CD4-positive, alpha-beta T cell (primary cell): ENCODE results near the gene FOSB. TPM values are rescaled to one million over a fixed set of nuclear protein-coding genes. Genes with fewer than 3 reads are reported as not detected.
"Not testable (repeated sequence)": the region's sequence is repeated elsewhere in the genome, so short reads cannot be mapped to it uniquely, and the experiment has no call there.

Experiments
- ATAC-seq: fragments of 200-7000 bp; cut with Tn5 transposase; one replicate; pipeline ENCODE4 v1.10.0; 2022; ENCODE audit warnings: mild to moderate bottlenecking; ENCODE audit not compliant: poor library complexity
- CTCF ChIA-PET: fragments of 350-600 bp; sonication (Branson Sonifier 250); formaldehyde crosslinking; loops from one replicate; lab custom pipeline; 2021; ENCODE audit warnings: antibody characterized with exemption, inconsistent platforms; lab: Charles Lee
- POLR2A ChIA-PET: fragments of 350-600 bp; sonication (Branson Sonifier 250); formaldehyde crosslinking; loops from one replicate; lab custom pipeline; 2021; ENCODE audit warnings: antibody characterized with exemption, inconsistent platforms; lab: Charles Lee
- DNase-seq, 14 experiments: peaks; one replicate each; pipeline ENCODE4 v3.0.0-alpha.2; 2013 to 2020; ENCODE audit warnings: mixed read lengths in 2 of 14
- H3K27ac ChIP-seq, 2 donors: one replicate each; pipeline versions ENCODE4 v1.5.1 to v1.7.0; 2013; ENCODE audit warnings: low read length in 2 of 2, low read depth in 1 of 2, mild to moderate bottlenecking in 1 of 2
- H3K27me3 ChIP-seq, 2 experiments: 1 replicate in 1 of 2; 2 replicates in 1 of 2; pipeline versions ENCODE4 v1.6.1 to v1.7.0; 2013; ENCODE audit warnings: low read length in 2 of 2, control low read depth in 1 of 2, mild to moderate bottlenecking in 1 of 2, moderate library complexity in 1 of 2; ENCODE audit not compliant: insufficient read depth in 2 of 2, control insufficient read depth in 1 of 2
- H3K36me3 ChIP-seq: one replicate; pipeline ENCODE4 v1.6.1; 2013; ENCODE audit warnings: low read length, control low read depth; ENCODE audit not compliant: insufficient read depth
- H3K4me1 ChIP-seq: one replicate; pipeline ENCODE4 v1.6.1; 2013; ENCODE audit warnings: low read length, control low read depth; ENCODE audit not compliant: insufficient read depth
- H3K4me3 ChIP-seq: one replicate; pipeline ENCODE4 v1.5.1; 2013; ENCODE audit warnings: mild to moderate bottlenecking, low read length, moderate library complexity
- H3K9me3 ChIP-seq, 2 experiments: 1 replicate in 1 of 2; 2 replicates in 1 of 2; pipeline versions ENCODE4 v1.6.1 to v1.7.0; 2013; ENCODE audit warnings: low read length in 2 of 2, mild to moderate bottlenecking in 2 of 2, control low read depth in 1 of 2, moderate library complexity in 1 of 2; ENCODE audit not compliant: control insufficient read depth in 1 of 2, insufficient read depth in 1 of 2
- H3K27ac Mint-ChIP-seq: one replicate; pipeline ENCODE4 v1.8.0; 2020; ENCODE audit warnings: mixed read lengths
- H3K27me3 Mint-ChIP-seq: one replicate; pipeline ENCODE4 v1.8.0; 2021; ENCODE audit warnings: mixed read lengths
- H3K36me3 Mint-ChIP-seq: one replicate; pipeline ENCODE4 v1.8.0; 2021; ENCODE audit warnings: low read depth, mixed read lengths
- H3K4me1 Mint-ChIP-seq: one replicate; pipeline ENCODE4 v1.8.0; 2021; ENCODE audit warnings: low read depth, mixed read lengths
- H3K4me3 Mint-ChIP-seq: one replicate; pipeline ENCODE4 v1.8.0; 2020; ENCODE audit warnings: mild to moderate bottlenecking, mixed read lengths
- H3K9me3 Mint-ChIP-seq: one replicate; pipeline ENCODE4 v1.8.0; 2020; ENCODE audit warnings: mixed read lengths
- CTCF ChIP-seq: fragments of 200-600 bp; IDR thresholded peaks from one replicate; pipeline ENCODE4 v1.8.0; 2022; ENCODE audit warnings: antibody characterized with exemption, mild to moderate bottlenecking
- intact Hi-C, 2 experiments: fragments of 100-400 bp; cut with DNase I in 1 of 2; cut with micrococcal nuclease in 1 of 2; formaldehyde crosslinking; loops; one replicate each; pipeline versions ENCODE4 v1.15.1 to v1.9.0; 2023 to 2025; cut with DNase I, micrococcal nuclease
- total RNA-seq, 174 experiments: library from RNA in 2 of 174; stranded (reverse) in 2 of 174; gene quantifications; one replicate each; pipeline ENCODE4 v1.2.3 and lab custom pipeline; 2021 to 2026

The FOSB gene
- total RNA-seq, 2 experiments from 2014 or later = 422 to 424 TPM

- Mint-ChIP-seq H3K36me3 (peaks cover 17% of the 10 kb centered on the region), H3K4me3 (peak overlapping the region; percentile 98), H3K9me3 (no peaks in the 10 kb centered on the region), H3K4me1 (peaks cover 70% of the 10 kb centered on the region), H3K27ac (peak overlapping the region; percentile 75), H3K27me3 (no peaks in the 10 kb centered on the region)
- DNase-seq (no peak), ATAC-seq (no peak)
- ChIA-PET CTCF (interaction anchor here (1.6 kb wide), 1 partner anchor 24 kb away, joined by 4 read pairs; no protein-coding TSS in a partner anchor), POLR2A (interaction anchor here (0.9 to 1.3 kb wide), 4 partner anchors 11 to 136 kb away, joined by 3 to 4 read pairs (median 4); partner anchors contain the start of genes FOSB, OPA3 and PPM1N)
- Histone ChIP-seq H3K27ac (peak overlapping the region; percentile 44), H3K36me3 (peaks cover 14% of the 10 kb centered on the region), H3K4me1 (peaks cover 70% of the 10 kb centered on the region), H3K27me3 (no peaks in the 10 kb centered on the region), H3K9me3 (no peaks in the 10 kb centered on the region), H3K4me3 (peak overlapping the region; percentile 89)
- TF ChIP-seq CTCF = no peak
- intact Hi-C loops = loop anchor here (5.0 kb wide), 3 partner anchors 48 to 183 kb away; partner anchors contain the start of genes QPCTL (in 1 of the 2) and SNRPD2 (in 1 of the 2)
Observed at GRCh38 chr19:45509692-45510015, 41.9 kb downstream of the FOSB start.

- DNase-seq, intact Hi-C loops, H3K27me3 ChIP-seq, ATAC-seq, H3K4me3 ChIP-seq, H3K27ac ChIP-seq, H3K27me3 Mint-ChIP-seq, H3K9me3 Mint-ChIP-seq, H3K9me3 ChIP-seq: not testable (repeated sequence)
- Mint-ChIP-seq H3K4me1 (peaks cover 71% of the 10 kb centered on the region), H3K27ac (peak overlapping the region; percentile 75), H3K4me3 (peak overlapping the region; percentile 98), H3K36me3 (peaks cover 24% of the 10 kb centered on the region)
- Histone ChIP-seq H3K4me1 (peaks cover 75% of the 10 kb centered on the region), H3K36me3 (peaks cover 16% of the 10 kb centered on the region)
- ChIA-PET POLR2A (interaction anchor here (0.9 to 1.3 kb wide), 4 partner anchors 11 to 135 kb away, joined by 3 to 4 read pairs (median 4); partner anchors contain the start of genes FOSB, OPA3 and PPM1N), CTCF (interaction anchor here (1.0 to 1.6 kb wide), 4 partner anchors 25 to 132 kb away, joined by 3 to 6 read pairs (median 4); no protein-coding TSS in a partner anchor)
Observed at GRCh38 chr19:45510352-45510751, 42.6 kb downstream of the FOSB start.

GRCh38 chr19:45511074-45511473, 43.3 kb downstream of the FOSB start:
- Mint-ChIP-seq H3K4me1 (peaks cover 68% of the 10 kb centered on the region), H3K27me3 (no peaks in the 10 kb centered on the region)

More at GRCh38 chr19:45511074-45511473, 43.3 kb downstream of the FOSB start:
- H3K9me3 ChIP-seq = no peaks in the 10 kb centered on the region
- ChIA-PET POLR2A (no interaction called here), CTCF (interaction anchor here (1.0 to 1.6 kb wide), 4 partner anchors 26 to 131 kb away, joined by 3 to 6 read pairs (median 4); no protein-coding TSS in a partner anchor)
- no peak overlapping the region for H3K4me3 ChIP-seq
- ATAC-seq = no peak
- Mint-ChIP-seq H3K27ac (peak overlapping the region; percentile 75), H3K9me3 (no peaks in the 10 kb centered on the region), H3K4me3 (peak overlapping the region; percentile 98), H3K36me3 (peaks cover 27% of the 10 kb centered on the region)
- H3K36me3 ChIP-seq = peaks cover 22% of the 10 kb centered on the region
- intact Hi-C loops = no loop called here
- H3K27ac ChIP-seq = no peak overlapping the region
- DNase-seq = no peak
- peaks cover 75% of the 10 kb centered on the region for H3K4me1 ChIP-seq
- no peaks in the 10 kb centered on the region for H3K27me3 ChIP-seq
- no peak for TF ChIP-seq CTCF
